ENCODE data around the gene CENPT. TPM values are rescaled to one million over a fixed set of nuclear protein-coding genes. Genes with fewer than 3 reads are reported as not detected.

CENPT gene
- total RNA-seq, 1 donor from 2014 or later, result 19.7 TPM

Small RNA genes lying within 50 kb of the gene (small RNA-seq; reads per million reads assigned to genes)
- gene AC040162.2 (not detected), gene NRN1L (not detected)

Other genes starting within 250 kb of the CENPT start
- 3.1 TPM for gene CARMIL2, start 202.5 kb downstream of the CENPT start, total RNA-seq
- gene ACD, start 187.4 kb downstream of the CENPT start, total RNA-seq, result 17.6 TPM
- 8.3 TPM for gene PARD6A, start 186.7 kb downstream of the CENPT start, total RNA-seq
- 6.2 TPM for gene ENKD1, start 180.9 kb downstream of the CENPT start, total RNA-seq
- gene C16orf86, start 180.9 kb downstream of the CENPT start, total RNA-seq, result 3.1 TPM
- 51.5 TPM for gene GFOD2, start 128.4 kb downstream of the CENPT start, total RNA-seq
- 4.4 TPM for gene RANBP10, start 41.1 kb downstream of the CENPT start, total RNA-seq
- gene TSNAXIP1, start 40.8 kb downstream of the CENPT start, total RNA-seq, result 3.7 TPM
- gene THAP11, start 5.4 kb downstream of the CENPT start, total RNA-seq, result 25.3 TPM
- 73.2 TPM for gene NUTF2, start 760 bp downstream of the CENPT start, total RNA-seq
- 45.2 TPM for gene EDC4, start 25.4 kb upstream of the CENPT start, total RNA-seq
- gene NRN1L, start 37.2 kb upstream of the CENPT start, total RNA-seq, result not detected
- 5.1 TPM for gene PSKH1, start 45.6 kb upstream of the CENPT start, total RNA-seq
- gene CTRL, start 84.2 kb upstream of the CENPT start, total RNA-seq, result 1.4 TPM
- 13.3 TPM for gene PSMB10, start 89.2 kb upstream of the CENPT start, total RNA-seq
- gene LCAT, start 96.4 kb upstream of the CENPT start, total RNA-seq, result 0.47 TPM
- gene SLC12A4, start 120.9 kb upstream of the CENPT start, total RNA-seq, result 8.0 TPM
- gene DPEP3, start 132.8 kb upstream of the CENPT start, total RNA-seq, result not detected
- not detected for gene DPEP2, start 151.8 kb upstream of the CENPT start, total RNA-seq
- not detected for gene DPEP2NB, start 168.2 kb upstream of the CENPT start, total RNA-seq
- gene DDX28, start 175.5 kb upstream of the CENPT start, total RNA-seq, result 11.2 TPM
- gene DUS2, start 175.6 kb upstream of the CENPT start, total RNA-seq, result 9.0 TPM
- gene NFATC3, start 237.7 kb upstream of the CENPT start, total RNA-seq, result 23.2 TPM